ENCODE results near the gene TXNDC2. TPM values are rescaled to one million over a fixed set of nuclear protein-coding genes. Genes with fewer than 3 reads are reported as not detected.

Gene TXNDC2
- total RNA-seq, 1 donor from 2014 or later, result under 0.01 TPM

DNA sequence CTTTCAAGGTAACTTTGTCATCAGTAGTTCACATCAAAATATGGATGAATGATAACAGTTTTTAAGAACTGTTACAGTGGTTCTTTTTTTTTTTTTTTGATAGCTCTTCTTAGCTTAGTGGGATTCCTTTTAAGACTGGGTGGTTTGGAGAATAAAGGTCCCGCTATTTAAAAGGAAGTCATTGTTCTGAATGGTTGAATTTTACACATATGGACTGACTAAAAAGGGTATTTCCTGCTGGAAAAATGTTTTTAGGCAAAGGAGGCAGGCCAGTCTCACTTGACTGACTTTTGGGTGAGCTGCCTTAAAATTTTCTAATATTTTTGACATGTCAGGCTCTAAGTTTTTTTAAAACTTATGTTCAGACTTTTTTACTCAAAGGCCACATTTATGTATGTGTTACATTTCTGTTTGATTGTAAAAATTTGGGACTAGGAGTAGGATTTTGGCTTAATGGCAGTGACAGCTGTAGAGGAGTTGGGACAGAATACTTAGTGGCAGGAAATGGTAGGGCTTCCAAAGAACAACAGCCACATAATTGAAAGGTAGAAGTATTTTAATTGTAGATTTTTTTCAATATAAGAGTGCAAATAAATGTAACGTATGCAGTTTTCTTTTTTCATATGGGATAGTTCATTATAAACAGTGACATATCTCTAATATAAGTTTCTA lies 41.8 kb downstream of the TXNDC2 start:
- FAIRE-seq, result no peak
- Histone ChIP-seq H3K27me3 (ENCODE audit: control insufficient read depth, insufficient read depth, low read length) (no peaks in the 10 kb centered on the region), H3K36me3 (ENCODE audit: control insufficient read depth, insufficient read depth, low read length) (peaks cover 1% of the 10 kb centered on the region), H3K4me3 (ENCODE audit: low read depth, low read length) (no peak overlapping the region)
- no peak for DNase-seq (ENCODE audit: low read depth)
- TF ChIP-seq, protein P1, sequence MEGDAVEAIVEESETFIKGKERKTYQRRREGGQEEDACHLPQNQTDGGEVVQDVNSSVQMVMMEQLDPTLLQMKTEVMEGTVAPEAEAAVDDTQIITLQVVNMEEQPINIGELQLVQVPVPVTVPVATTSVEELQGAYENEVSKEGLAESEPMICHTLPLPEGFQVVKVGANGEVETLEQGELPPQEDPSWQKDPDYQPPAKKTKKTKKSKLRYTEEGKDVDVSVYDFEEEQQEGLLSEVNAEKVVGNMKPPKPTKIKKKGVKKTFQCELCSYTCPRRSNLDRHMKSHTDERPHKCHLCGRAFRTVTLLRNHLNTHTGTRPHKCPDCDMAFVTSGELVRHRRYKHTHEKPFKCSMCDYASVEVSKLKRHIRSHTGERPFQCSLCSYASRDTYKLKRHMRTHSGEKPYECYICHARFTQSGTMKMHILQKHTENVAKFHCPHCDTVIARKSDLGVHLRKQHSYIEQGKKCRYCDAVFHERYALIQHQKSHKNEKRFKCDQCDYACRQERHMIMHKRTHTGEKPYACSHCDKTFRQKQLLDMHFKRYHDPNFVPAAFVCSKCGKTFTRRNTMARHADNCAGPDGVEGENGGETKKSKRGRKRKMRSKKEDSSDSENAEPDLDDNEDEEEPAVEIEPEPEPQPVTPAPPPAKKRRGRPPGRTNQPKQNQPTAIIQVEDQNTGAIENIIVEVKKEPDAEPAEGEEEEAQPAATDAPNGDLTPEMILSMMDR (IDR thresholded peaks at IDR 0.05; ENCODE audit: insufficient read depth, low read length, severe bottlenecking), result no peak

DNA sequence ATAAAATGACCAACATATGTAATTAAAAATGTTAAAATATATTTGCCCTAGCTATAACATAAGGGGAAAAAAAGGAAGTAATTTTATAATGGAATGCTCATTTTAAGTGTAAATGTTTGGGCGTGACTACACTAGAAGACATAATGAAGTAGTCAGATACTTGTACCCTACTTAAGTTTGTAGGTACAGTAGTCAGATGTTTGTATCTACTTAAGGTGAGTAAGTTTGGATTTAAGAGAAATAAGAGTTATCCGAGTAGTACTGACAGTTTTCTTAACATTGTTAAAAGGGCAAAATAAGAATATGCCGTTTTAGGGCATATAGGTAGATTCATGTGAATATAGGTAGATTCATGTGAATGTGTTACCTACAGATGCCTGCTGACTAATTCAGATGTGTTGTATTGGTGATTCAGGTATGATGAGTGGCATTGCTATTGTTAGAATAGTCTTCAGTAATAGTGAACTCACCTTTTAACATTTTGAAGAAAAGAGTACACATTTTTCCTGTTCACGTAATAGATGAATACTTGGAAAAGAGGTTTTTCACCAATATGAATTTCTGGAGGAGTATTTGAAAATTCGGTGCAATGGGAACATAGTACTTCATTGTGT lies 43.0 kb downstream of the TXNDC2 start:
- TF ChIP-seq, protein P1 (IDR thresholded peaks at IDR 0.05; ENCODE audit: insufficient read depth, low read length, severe bottlenecking), result no peak
- H3K4me3 ChIP-seq (ENCODE audit: low read depth, low read length), result no peak overlapping the region
- DNase-seq (ENCODE audit: low read depth) (peak; percentile 91), FAIRE-seq (no peak)
- no peaks in the 10 kb centered on the region for H3K27me3 ChIP-seq (ENCODE audit: control insufficient read depth, insufficient read depth, low read length)
- peaks cover 2% of the 10 kb centered on the region for H3K36me3 ChIP-seq (ENCODE audit: control insufficient read depth, insufficient read depth, low read length)

GRCh38 chr18:9930299-9930884 lies 44.6 kb downstream of the TXNDC2 start:
- peaks cover 2% of the 10 kb centered on the region for H3K36me3 ChIP-seq (ENCODE audit: control insufficient read depth, insufficient read depth, low read length)
- TF ChIP-seq, protein P1 (IDR thresholded peaks at IDR 0.05; ENCODE audit: insufficient read depth, low read length, severe bottlenecking), result no peak
- FAIRE-seq, result no peak
- no peaks in the 10 kb centered on the region for H3K27me3 ChIP-seq (ENCODE audit: control insufficient read depth, insufficient read depth, low read length)
- no peak overlapping the region for H3K4me3 ChIP-seq (ENCODE audit: low read depth, low read length)
- no peak for DNase-seq (ENCODE audit: low read depth)

- FAIRE-seq, result no peak
- TF ChIP-seq, protein P1 (IDR thresholded peaks at IDR 0.05; ENCODE audit: insufficient read depth, low read length, severe bottlenecking), result no peak
- Histone ChIP-seq H3K4me3 (ENCODE audit: low read depth, low read length) (no peak overlapping the region), H3K27me3 (ENCODE audit: control insufficient read depth, insufficient read depth, low read length) (no peaks in the 10 kb centered on the region), H3K36me3 (ENCODE audit: control insufficient read depth, insufficient read depth, low read length) (peaks cover 2% of the 10 kb centered on the region)
- no peak for DNase-seq (ENCODE audit: low read depth)
Observed at GRCh38 chr18:9931146-9931545, 45.4 kb downstream of the TXNDC2 start.

DNA sequence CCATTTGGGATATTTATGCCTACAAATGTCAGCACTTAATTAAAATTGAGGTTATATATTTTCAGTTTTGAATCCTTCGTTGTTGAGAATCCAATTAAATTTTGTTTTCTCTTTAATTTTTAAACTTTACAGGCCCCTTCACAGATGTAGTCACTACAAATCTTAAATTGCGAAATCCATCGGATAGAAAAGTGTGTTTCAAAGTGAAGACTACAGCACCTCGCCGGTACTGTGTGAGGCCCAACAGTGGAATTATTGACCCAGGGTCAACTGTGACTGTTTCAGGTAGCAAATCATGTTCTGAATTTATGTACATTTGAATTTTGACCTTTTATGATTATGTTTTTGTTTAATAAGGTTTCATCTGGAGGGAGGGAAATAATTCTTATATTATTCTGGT lies 45.9 kb downstream of the TXNDC2 start:
- H3K4me3 ChIP-seq (ENCODE audit: low read depth, low read length), result no peak overlapping the region
- DNase-seq (ENCODE audit: low read depth), result no peak
- TF ChIP-seq, protein P1 (IDR thresholded peaks at IDR 0.05; ENCODE audit: insufficient read depth, low read length, severe bottlenecking), result no peak
- no peak for FAIRE-seq
- H3K27me3 ChIP-seq (ENCODE audit: control insufficient read depth, insufficient read depth, low read length), result no peaks in the 10 kb centered on the region
- H3K36me3 ChIP-seq (ENCODE audit: control insufficient read depth, insufficient read depth, low read length), result peaks cover 5% of the 10 kb centered on the region
